ENCODE data around the gene TIPRL. TPM values are rescaled to one million over a fixed set of nuclear protein-coding genes. Genes with fewer than 3 reads are reported as not detected.
"Not testable (repeated sequence)": the region's sequence is repeated elsewhere in the genome, so short reads cannot be mapped to it uniquely, and the experiment has no call there.

TIPRL gene
- total RNA-seq, result 31.9 TPM

DNA sequence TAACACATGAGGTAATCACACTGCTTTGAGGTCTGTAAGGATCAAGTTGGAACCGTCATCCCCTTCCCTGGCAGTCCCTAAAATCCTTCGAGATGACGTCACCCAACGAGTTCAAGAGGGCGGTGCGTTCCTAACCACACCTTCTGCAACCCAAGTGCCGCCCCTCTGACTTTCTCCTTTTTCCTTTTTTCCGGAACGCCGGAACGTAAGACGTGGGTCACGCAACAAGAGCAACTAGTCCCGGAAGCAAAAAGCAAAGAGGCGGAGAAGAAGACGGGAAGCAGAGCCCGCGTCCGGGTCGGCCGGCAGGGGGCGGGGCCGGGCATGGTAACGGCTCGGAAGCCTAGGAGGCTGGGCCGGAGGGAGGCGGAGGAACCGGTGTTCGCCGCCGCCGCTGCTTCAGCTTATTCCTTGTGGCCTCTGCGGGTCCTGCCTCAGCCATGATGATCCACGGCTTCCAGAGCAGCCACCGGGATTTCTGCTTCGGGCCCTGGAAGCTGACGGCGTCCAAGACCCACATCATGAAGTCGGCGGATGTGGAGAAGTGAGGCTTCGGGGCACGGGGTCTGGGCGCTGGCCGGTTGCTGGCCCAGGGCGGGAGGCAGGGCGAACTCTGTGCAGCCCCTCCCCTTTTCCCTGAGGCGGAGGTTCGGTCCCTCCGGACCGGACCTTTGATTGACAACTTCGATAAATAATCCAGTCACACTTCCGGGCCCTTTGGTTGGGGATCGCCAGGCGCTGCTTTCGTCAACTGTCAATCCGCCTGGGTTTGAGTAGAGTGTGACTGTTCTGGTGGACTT is at the start of gene TIPRL:
Gene TIPRL (plus strand): TSS at position 325 of the 800 bp plus-strand sequence. CDS start 116 bp downstream, at position 441.
- DNase-seq, result peak; percentile 98

DNA sequence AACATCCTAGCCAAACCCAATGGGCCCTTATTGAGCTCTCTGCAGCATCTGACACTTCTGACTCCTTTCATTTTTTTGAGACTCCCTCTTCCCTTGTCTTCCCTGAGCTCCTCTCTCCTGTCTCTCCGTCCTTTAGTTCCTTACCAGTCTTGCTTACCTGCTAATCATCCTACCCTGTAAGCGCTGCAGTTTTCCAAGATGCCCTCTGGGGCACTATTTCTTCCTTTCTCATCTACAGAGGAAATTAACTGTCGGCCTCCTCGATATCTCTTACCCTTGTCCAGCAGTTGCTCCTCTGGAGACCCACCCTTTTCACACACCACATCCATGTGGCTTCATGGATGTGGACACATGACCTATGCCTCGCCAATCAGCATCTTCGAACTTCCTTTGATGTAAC is 48.8 kb upstream of the TIPRL start:
- DNase-seq, result no peak

DNA sequence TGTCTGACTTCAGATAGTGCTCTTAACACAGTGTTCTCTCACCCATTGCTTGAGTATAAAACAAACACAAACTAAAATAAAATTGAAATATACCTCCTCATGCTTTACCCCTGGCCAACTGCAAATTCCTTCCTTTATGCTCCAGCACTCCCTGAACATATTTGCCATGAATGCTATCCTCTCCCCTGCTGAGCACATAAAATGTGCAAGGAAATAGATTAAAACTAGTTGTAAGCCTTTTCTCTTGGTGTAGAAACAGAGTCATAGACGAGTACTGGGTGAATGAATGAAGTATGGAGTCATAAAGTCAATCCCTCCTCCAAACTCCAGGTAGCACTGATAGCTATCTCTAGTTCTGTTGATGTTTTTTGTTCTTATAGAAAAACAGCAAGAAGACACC is 44.6 kb upstream of the TIPRL start:
- DNase-seq, result no peak

DNA sequence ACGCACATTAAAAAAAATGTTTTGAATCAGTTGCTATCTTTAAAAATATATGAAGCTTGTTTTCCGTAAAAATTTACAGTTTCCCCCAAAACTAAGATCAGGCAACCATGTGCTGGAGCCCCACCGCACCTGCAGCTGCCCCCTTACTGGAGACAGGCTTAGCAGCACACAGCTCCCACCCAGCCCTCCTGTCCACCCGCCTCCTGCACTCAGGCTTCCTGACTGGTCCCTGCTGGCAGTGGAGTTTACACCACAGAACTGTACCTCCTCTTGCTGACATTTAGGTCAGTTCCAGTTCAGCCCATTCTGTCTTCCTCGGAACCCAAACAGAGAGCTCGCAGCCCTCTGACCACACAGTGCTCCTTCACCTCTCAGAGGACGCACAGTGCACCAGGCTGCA is 44.1 kb upstream of the TIPRL start:
- no peak for DNase-seq

DNA sequence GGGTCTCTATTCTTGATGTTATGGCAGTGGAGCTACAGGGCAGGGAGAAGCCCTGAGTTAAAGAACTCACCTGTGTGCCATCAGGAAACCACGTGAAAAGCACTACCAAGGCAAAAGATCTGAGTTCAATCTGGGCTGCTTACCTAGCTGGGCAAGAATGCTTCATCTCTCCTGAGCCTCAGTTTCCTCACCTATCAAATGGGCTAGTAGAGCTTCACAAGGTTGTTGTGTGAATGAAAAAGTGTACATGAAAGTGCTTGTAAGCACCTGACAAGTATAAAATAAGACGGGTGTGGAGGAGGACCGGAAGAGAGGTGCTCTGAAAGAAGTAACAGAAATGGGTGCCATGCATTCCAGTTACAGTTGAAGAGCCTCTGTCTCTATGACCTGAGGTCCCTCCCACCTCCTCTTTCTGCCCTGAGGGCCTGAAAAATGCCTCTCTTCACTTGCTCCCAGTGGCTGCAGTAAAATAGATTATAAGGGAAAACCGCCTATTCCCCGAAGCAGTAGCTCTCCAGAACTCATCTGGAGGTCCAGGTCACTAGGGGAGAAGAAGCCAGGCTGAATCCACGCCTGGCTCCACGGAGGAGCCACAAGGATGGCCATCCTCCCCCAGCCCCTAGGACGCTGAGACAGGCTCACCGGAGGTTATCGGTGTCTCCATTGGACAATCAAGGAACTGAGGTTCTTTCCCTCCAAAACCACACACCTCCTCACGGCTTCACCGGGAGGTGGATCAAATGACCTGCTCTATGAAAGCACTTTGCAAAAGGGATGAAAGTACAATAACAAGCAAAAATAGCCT is 43.4 kb upstream of the TIPRL start:
- no peak for DNase-seq

GRCh38 chr1:168135921-168136708 is 42.6 kb upstream of the TIPRL start:
- no peak for DNase-seq

DNA sequence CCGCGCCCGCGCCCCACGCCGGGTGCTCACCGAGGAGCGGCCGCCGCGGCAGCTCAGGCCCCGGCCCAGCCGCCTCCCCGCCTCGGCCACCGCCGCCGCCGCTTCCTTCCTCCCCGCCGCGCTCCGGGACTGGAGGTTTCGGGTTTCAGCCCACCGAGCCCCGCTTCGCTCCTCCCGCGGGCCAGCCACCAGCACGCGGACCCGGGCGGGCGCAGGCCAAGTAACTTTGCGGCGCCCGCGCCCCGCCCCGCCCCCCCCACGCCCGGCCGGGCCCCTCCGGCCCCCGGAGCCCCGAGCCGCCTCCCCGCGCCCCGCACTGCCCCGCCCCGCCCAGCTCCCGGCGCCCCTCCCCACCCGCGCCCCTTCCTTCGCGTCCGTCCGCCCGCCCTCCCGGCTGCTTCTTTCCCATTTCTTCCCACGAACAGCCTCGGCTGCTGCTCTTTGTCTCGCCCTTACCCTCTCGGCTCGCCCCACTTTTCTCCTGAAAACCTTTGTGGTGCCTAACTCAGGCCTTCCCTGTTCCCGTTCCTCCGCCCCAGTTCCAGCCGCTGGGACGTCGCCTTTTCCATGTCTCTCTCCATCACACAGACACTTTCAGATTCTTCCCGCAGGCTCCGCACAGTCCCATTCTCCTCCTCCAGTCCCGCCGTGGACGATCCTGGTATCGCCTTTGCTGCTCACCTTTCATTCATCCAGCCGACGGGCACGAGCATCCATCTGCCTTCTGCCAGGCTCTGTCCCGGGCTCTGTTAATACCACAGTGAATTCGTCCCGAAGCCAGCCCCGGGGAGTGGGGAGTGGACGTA is 41.9 kb upstream of the TIPRL start, which contains the start of gene GPR161:
Gene GPR161 (minus strand): TSS at position 222 of the 806 bp plus-strand sequence. CDS start 32,080 bp downstream, outside the sequence.
- peak; percentile 54 for DNase-seq

DNA sequence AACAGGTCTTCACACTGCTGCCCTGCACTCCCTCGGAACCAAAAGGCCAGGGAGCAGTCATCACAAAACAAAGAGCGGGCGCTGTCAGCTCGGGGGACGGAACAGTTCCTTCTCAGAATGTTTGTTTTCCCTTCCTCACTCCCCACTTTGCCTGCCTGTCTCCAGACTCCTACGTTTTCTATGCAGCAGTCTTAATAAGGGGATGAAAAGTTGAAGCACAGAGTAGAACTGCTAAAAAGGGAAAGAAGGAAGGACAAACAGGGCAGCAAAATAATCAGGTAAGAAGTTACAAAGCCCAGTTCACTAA is 41.3 kb upstream of the TIPRL start:
- no peak for DNase-seq

DNA sequence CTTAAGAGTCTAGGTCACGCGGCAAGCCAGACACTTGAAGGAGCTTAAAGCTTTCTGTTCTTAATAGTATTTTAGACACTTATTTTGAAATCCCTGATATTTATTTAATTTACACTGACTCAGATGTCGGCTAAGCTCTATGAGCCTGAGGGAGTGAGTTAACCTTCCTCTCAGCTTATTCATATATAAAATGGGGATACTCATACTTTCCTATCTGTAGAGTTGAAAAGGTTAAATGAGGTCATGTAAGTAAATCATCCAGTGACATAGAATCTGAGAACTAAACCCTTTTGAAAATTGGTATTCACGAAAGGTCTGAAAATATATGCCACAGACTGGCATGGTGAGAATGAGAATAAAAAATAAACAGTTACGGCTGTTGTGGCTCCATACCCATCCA is 40.6 kb upstream of the TIPRL start:
- DNase-seq, result no peak

GRCh38 chr1:168139070-168139469 is 39.7 kb upstream of the TIPRL start:
- no peak for DNase-seq

- DNase-seq, result no peak
Measured at GRCh38 chr1:168141871-168142385, 36.8 kb upstream of the TIPRL start.

DNA sequence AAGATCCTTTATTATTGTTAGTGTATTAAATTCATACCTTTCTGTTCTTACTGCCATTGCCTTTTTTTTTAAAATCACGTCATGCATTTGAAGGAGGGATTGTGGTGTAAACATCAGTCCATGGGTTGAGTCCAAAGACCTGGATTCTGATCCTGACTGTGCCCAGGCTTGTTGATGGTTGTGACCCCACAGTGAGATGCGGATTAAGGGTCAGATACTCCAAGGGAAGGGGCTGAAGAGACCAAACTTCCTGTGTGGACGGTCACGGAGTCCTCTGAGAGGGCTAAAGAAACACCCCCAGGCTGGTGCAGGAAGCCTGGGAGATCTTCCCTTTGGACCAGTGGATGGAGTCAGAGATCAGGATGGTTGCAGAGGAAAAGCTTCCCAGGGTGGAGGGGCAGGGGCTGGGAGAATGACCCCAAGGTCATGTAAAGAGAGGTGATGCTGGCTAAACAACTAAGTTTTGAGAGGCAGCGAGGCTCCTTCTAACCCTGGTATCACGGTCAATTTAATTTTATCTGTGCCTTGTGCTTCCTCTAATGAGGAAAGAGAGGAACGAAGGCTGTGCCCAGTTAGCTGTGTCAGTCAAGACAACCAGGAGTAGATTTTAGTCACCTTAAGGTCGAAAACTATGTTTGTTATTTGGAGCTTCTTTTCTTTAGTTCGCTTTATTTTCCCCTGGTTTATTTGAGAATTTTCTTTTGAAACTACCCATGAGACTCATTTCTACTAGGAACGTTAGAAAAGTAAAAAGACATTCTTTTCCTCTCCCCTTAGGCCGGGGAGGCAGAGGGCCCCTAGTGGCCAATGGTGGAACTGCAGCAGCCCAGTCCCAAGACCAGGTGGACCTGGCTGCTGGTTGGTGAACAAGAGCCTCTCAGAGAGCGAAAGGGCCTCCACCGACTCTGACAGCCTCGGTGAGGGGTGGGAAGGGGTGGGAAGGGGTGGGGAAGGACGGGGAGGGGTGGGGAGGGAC is 33.3 kb upstream of the TIPRL start:
- DNase-seq, result peak; percentile 19

GRCh38 chr1:168146160-168146539 is 32.6 kb upstream of the TIPRL start:
- no peak for DNase-seq

- no peak for DNase-seq
Measured at GRCh38 chr1:168146626-168147025, 32.1 kb upstream of the TIPRL start.

DNA sequence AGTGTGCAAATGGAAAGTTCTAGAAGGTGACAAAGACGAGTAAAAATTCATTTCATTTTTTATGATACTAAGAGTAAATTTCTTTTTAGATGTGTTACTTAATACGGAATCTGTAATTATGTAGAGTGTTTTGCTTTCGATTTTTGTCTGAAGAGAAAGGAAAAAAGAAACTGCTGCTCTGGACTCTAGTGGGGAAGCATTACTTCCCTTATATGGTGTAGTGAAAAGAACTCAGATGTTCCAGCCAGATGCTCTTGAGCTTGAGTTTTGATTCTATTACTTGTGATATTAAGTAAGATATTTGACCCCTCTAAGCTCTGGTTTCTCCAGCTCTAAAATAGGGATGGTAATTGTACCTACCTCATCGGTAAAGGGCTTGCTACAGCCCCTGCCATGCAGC is 29.8 kb upstream of the TIPRL start:
- DNase-seq, result peak; percentile 9

GRCh38 chr1:168150283-168150682 is 28.5 kb upstream of the TIPRL start:
- no peak for DNase-seq

DNA sequence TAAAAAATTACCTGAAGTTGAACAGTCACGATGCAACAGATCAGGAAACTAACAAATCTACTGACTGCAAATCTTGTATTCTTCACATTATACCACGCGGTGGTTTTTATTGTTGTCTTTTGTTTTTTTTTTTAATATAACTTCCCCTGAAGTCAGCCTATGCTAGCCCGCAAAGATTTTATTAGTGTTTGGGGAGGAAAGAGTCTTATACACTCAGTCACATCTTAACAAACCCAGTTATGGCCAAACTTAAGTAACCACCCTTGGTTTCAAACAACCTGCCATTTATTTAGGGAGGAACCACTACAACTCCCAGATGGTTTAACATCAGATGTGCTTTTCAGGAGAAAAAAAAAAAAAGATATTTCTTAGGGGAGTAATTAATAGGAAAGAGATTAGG is 26.8 kb upstream of the TIPRL start:
- DNase-seq, result no peak

DNA sequence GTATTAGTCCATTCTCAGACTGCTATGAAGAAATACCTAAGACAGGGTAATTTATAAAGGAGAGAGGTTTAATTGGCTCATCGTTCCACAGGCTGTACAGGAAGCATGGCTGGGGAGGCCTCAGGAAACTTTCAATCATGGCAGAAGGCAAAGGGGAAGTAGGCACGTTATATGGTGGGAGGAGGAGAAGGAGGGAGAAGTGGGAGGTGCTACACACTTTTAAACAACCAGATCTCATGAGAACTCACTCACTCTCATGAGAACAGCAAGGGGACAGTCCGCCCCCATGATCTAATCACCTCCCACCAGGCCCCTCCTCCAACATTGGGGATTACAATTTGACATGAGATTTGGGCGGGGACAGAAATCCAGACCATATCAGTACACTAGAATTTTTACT is 24.1 kb upstream of the TIPRL start:
- not testable (repeated sequence) for DNase-seq

- no peak for DNase-seq
Measured at GRCh38 chr1:168155910-168156309, 22.9 kb upstream of the TIPRL start.

- DNase-seq, result no peak
Measured at GRCh38 chr1:168157638-168158037, 21.1 kb upstream of the TIPRL start.
